ENCODE measurements around the gene LMBRD2. TPM values are rescaled to one million over a fixed set of nuclear protein-coding genes. Genes with fewer than 3 reads are reported as not detected.

The LMBRD2 gene
- polyA plus RNA-seq, 4 donors = 1.6 to 23.5 (median 3.5) TPM

GRCh38 chr5:36156619-36157018 lies 4.9 kb upstream of the LMBRD2 start:
- Histone ChIP-seq H3K9me3 (ENCODE audit: control insufficient read depth in 2 of 2, insufficient read depth in 1 of 2, low read depth in 1 of 2, low read length in 1 of 2) (peaks cover 0 to 9% of the 10 kb centered on the region in 2 donors), H3K4me1 (ENCODE audit: control insufficient read depth in 3 of 3, insufficient read depth in 2 of 3, low read depth in 1 of 3, low read length in 2 of 3) (peaks cover 4 to 70% (median 7%) of the 10 kb centered on the region in 3 donors), H3K27me3 (ENCODE audit: control insufficient read depth in 3 of 3, insufficient read depth in 3 of 3, low read length in 3 of 3) (no peaks in the 10 kb centered on the region), H3K27ac (ENCODE audit: low read depth in 1 of 3, low read length in 2 of 3) (peak overlapping the region in 1 of 3 donors; percentile 69), H3K36me3 (ENCODE audit: control insufficient read depth in 3 of 3, insufficient read depth in 2 of 3, low read depth in 1 of 3, low read length in 3 of 3) (peaks cover 0 to 24% (median 4%) of the 10 kb centered on the region in 3 donors), H3K4me3 (ENCODE audit: low read depth in 1 of 3, low read length in 3 of 3) (no peak overlapping the region)
- WGBS, 3 donors = 68 to 89% (median 83%) methylated on average over 1 of the region's 1 CpG
- DNase-seq (no peak), FAIRE-seq (no peak)

DNA sequence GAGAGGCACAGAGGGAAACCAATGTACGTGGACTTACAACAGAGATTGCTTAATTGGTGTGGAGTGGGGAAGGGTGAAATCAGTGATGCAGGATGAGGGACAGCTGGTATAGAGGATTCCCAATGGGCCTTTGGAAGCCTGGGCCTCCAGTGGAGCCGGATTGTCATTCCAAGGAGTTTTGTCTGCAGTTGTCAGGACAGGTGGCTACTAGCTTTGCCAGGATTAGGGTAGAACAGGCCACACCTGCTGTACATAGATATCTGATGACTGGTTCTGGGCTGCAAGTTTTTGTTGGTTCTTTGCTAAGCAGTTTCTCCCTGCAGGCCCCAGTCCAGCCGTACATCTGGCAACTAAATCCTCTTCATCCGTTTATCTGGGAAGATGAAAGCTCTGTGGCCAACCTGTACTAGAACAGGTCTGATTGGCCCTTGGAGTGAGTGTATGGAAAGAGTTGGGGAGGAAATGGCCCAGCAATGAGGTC lies 4.5 kb upstream of the LMBRD2 start:
- Histone ChIP-seq H3K27ac (ENCODE audit: low read depth in 1 of 3, low read length in 2 of 3) (peak overlapping the region in 1 of 3 donors; percentile 69), H3K4me3 (ENCODE audit: low read depth in 1 of 3, low read length in 3 of 3) (no peak overlapping the region), H3K27me3 (ENCODE audit: control insufficient read depth in 3 of 3, insufficient read depth in 3 of 3, low read length in 3 of 3) (no peaks in the 10 kb centered on the region), H3K4me1 (ENCODE audit: control insufficient read depth in 3 of 3, insufficient read depth in 2 of 3, low read depth in 1 of 3, low read length in 2 of 3) (peaks cover 4 to 69% (median 7%) of the 10 kb centered on the region in 3 donors), H3K36me3 (ENCODE audit: control insufficient read depth in 3 of 3, insufficient read depth in 2 of 3, low read depth in 1 of 3, low read length in 3 of 3) (peaks cover 0 to 24% (median 4%) of the 10 kb centered on the region in 3 donors), H3K9me3 (ENCODE audit: control insufficient read depth in 2 of 2, insufficient read depth in 1 of 2, low read depth in 1 of 2, low read length in 1 of 2) (peaks cover 0 to 9% of the 10 kb centered on the region in 2 donors)
- no peak for FAIRE-seq
- 47 to 67% (median 62%) methylated on average over 4 of the region's 4 CpGs for WGBS, 3 donors
- DNase-seq = peak; percentile 6 to 55

- DNase-seq (no peak), FAIRE-seq (no peak)
- peaks cover 0 to 19% (median 4%) of the 10 kb centered on the region in 3 donors for H3K36me3 ChIP-seq (ENCODE audit: control insufficient read depth in 3 of 3, insufficient read depth in 2 of 3, low read depth in 1 of 3, low read length in 3 of 3)
- peaks cover 2 to 63% (median 8%) of the 10 kb centered on the region in 3 donors for H3K4me1 ChIP-seq (ENCODE audit: control insufficient read depth in 3 of 3, insufficient read depth in 2 of 3, low read depth in 1 of 3, low read length in 2 of 3)
- no peaks in the 10 kb centered on the region for H3K27me3 ChIP-seq (ENCODE audit: control insufficient read depth in 3 of 3, insufficient read depth in 3 of 3, low read length in 3 of 3)
- H3K27ac ChIP-seq (ENCODE audit: low read depth in 1 of 3, low read length in 2 of 3) = peak overlapping the region in 1 of 3 donors; percentile 69
- 90 to 97% (median 95%) methylated on average over 7 of the region's 7 CpGs for WGBS, 3 donors
- no peak overlapping the region for H3K4me3 ChIP-seq (ENCODE audit: low read depth in 1 of 3, low read length in 3 of 3)
- peaks cover 0 to 9% of the 10 kb centered on the region in 2 donors for H3K9me3 ChIP-seq (ENCODE audit: control insufficient read depth in 2 of 2, insufficient read depth in 1 of 2, low read depth in 1 of 2, low read length in 1 of 2)
These were observed 3.6 kb upstream of the LMBRD2 start for GRCh38 chr5:36155291-36155690.

GRCh38 chr5:36153726-36154125 lies 2.0 kb upstream of the LMBRD2 start:
- Histone ChIP-seq H3K27ac (ENCODE audit: low read depth in 1 of 3, low read length in 2 of 3) (peak overlapping the region in 1 of 3 donors; percentile 73), H3K36me3 (ENCODE audit: control insufficient read depth in 3 of 3, insufficient read depth in 2 of 3, low read depth in 1 of 3, low read length in 3 of 3) (peaks cover 0 to 16% (median 4%) of the 10 kb centered on the region in 3 donors), H3K9me3 (ENCODE audit: control insufficient read depth in 2 of 2, insufficient read depth in 1 of 2, low read depth in 1 of 2, low read length in 1 of 2) (peaks cover 0 to 9% of the 10 kb centered on the region in 2 donors), H3K4me1 (ENCODE audit: control insufficient read depth in 3 of 3, insufficient read depth in 2 of 3, low read depth in 1 of 3, low read length in 2 of 3) (peaks cover 2 to 55% (median 8%) of the 10 kb centered on the region in 3 donors), H3K4me3 (ENCODE audit: low read depth in 1 of 3, low read length in 3 of 3) (peak overlapping the region in 1 of 3 donors; percentile 77), H3K27me3 (ENCODE audit: control insufficient read depth in 3 of 3, insufficient read depth in 3 of 3, low read length in 3 of 3) (no peaks in the 10 kb centered on the region)
- FAIRE-seq = no peak
- WGBS, 3 donors = 66 to 85% (median 80%) methylated on average over 4 of the region's 4 CpGs
- DNase-seq = peak in 1 of 2 donors; percentile 61

GRCh38 chr5:36153298-36153677 lies 1.6 kb upstream of the LMBRD2 start:
- DNase-seq (no peak), FAIRE-seq (no peak)
- 71 to 79% (median 73%) methylated on average over 7 of the region's 7 CpGs for WGBS, 3 donors
- peak overlapping the region in 1 of 3 donors; percentile 77 for H3K4me3 ChIP-seq (ENCODE audit: low read depth in 1 of 3, low read length in 3 of 3)
- no peaks in the 10 kb centered on the region for H3K27me3 ChIP-seq (ENCODE audit: control insufficient read depth in 3 of 3, insufficient read depth in 3 of 3, low read length in 3 of 3)
- H3K4me1 ChIP-seq (ENCODE audit: control insufficient read depth in 3 of 3, insufficient read depth in 2 of 3, low read depth in 1 of 3, low read length in 2 of 3) = peaks cover 2 to 51% (median 8%) of the 10 kb centered on the region in 3 donors
- peak overlapping the region in 1 of 3 donors; percentile 73 for H3K27ac ChIP-seq (ENCODE audit: low read depth in 1 of 3, low read length in 2 of 3)
- peaks cover 0 to 16% (median 4%) of the 10 kb centered on the region in 3 donors for H3K36me3 ChIP-seq (ENCODE audit: control insufficient read depth in 3 of 3, insufficient read depth in 2 of 3, low read depth in 1 of 3, low read length in 3 of 3)
- H3K9me3 ChIP-seq (ENCODE audit: control insufficient read depth in 2 of 2, insufficient read depth in 1 of 2, low read depth in 1 of 2, low read length in 1 of 2) = peaks cover 0 to 9% of the 10 kb centered on the region in 2 donors

DNA sequence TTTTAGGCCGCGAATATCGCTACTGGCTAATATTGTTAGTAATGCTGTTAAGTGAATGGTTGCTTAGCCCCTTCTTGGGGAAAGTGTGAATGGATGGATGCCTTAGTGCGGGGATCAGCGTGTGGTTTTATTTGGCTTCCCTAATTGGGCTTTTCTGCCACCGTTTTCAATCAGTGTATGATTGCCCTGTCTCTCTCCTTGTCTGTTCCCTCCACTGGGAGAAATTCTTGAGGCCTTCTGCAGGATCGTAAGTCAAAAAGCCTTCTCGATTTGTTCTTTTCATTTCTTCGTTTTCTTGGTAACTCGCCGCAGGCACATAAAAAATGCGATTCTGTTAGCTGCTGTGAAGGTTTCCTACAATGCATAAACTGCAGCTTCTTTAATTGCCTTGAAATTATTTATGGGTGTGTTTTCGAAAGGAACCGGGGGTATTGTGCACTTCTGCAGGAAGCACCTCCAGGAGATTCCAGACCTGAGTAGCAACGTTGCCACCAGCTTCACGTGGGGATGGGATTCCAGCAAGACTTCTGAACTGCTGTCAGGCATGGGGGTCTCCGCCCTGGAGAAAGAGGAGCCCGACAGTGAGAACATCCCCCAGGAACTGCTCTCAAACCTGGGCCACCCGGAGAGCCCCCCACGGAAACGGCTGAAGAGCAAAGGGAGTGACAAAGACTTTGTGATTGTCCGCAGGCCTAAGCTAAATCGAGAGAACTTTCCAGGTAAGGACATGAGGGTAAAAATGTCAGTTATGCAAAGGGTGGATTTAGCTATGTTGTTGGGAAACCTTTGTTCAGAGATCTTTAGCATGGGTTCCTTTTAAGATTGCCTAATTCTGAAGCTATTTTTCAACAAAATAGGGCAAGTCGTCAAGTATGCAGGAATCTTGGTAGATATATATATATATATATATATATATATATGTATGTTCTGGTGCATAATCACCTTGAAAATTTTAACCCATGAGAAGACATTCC lies 924 bp upstream of the LMBRD2 start:
- H3K4me1 ChIP-seq (ENCODE audit: control insufficient read depth in 3 of 3, insufficient read depth in 2 of 3, low read depth in 1 of 3, low read length in 2 of 3) = peaks cover 2 to 45% (median 8%) of the 10 kb centered on the region in 3 donors
- no peaks in the 10 kb centered on the region for H3K27me3 ChIP-seq (ENCODE audit: control insufficient read depth in 3 of 3, insufficient read depth in 3 of 3, low read length in 3 of 3)
- DNase-seq (peak; percentile 14 to 46), FAIRE-seq (no peak)
- H3K9me3 ChIP-seq (ENCODE audit: control insufficient read depth in 2 of 2, insufficient read depth in 1 of 2, low read depth in 1 of 2, low read length in 1 of 2) = peaks cover 0 to 9% of the 10 kb centered on the region in 2 donors
- 3 to 5% (median 4%) methylated on average over 24 of the region's 24 CpGs for WGBS, 3 donors
- peak overlapping the region; percentile 74 to 84 (median 77) for H3K4me3 ChIP-seq (ENCODE audit: low read depth in 1 of 3, low read length in 3 of 3)
- peaks cover 0 to 16% (median 4%) of the 10 kb centered on the region in 3 donors for H3K36me3 ChIP-seq (ENCODE audit: control insufficient read depth in 3 of 3, insufficient read depth in 2 of 3, low read depth in 1 of 3, low read length in 3 of 3)
- H3K27ac ChIP-seq (ENCODE audit: low read depth in 1 of 3, low read length in 2 of 3) = peak overlapping the region in 1 of 3 donors; percentile 73

DNA sequence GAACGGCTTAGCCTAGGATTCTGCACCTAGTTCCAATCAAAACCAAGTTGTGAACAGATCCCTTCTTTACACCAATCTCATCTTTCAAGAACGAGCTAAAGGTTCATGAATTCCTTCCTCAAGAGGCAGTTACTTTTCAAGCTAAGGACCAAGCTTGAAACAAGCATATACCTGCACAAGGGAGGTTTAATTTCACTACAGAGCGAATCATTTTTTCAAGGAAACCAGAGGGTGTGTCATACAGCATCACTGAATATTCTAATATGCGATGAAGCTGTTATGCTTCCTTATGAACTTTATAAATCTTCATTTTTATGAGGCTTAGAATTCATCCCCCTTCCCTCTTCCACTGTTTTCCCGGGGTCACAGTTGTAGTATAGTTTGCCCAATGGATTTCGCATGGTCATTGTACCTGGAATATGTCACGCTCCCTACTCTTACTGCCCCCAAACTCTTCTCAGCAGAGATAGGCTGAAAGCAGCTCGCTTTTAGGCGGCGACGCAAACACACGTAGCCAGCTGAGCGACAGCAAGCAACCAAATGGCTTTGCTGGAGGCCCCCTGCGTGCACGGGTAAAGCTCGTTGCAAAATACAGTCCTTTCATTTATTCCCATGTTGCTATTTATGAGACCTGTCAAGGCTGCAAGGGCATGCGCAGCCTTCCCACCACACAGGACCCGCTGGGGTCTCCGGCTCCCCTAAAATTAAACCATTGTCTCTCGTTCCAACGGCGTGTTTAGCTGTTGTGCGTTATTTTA lies 832 bp downstream of the LMBRD2 start:
- Histone ChIP-seq H3K9me3 (ENCODE audit: control insufficient read depth in 2 of 2, insufficient read depth in 1 of 2, low read depth in 1 of 2, low read length in 1 of 2) (peaks cover 0 to 9% of the 10 kb centered on the region in 2 donors), H3K4me3 (ENCODE audit: low read depth in 1 of 3, low read length in 3 of 3) (peak overlapping the region; percentile 77 to 98 (median 84)), H3K4me1 (ENCODE audit: control insufficient read depth in 3 of 3, insufficient read depth in 2 of 3, low read depth in 1 of 3, low read length in 2 of 3) (peaks cover 2 to 38% (median 8%) of the 10 kb centered on the region in 3 donors), H3K27ac (ENCODE audit: low read depth in 1 of 3, low read length in 2 of 3) (peak overlapping the region; percentile 79 to 95 (median 81)), H3K36me3 (ENCODE audit: control insufficient read depth in 3 of 3, insufficient read depth in 2 of 3, low read depth in 1 of 3, low read length in 3 of 3) (peaks cover 0 to 12% (median 4%) of the 10 kb centered on the region in 3 donors), H3K27me3 (ENCODE audit: control insufficient read depth in 3 of 3, insufficient read depth in 3 of 3, low read length in 3 of 3) (no peaks in the 10 kb centered on the region)
- FAIRE-seq (no peak), DNase-seq (peak; percentile 33 to 65)
- WGBS, 3 donors = 2 to 3% (median 3%) methylated on average over 23 of the region's 23 CpGs

GRCh38 chr5:36147681-36148080 lies 4.0 kb downstream of the LMBRD2 start:
- H3K4me1 ChIP-seq (ENCODE audit: control insufficient read depth in 3 of 3, insufficient read depth in 2 of 3, low read depth in 1 of 3, low read length in 2 of 3) = peaks cover 0 to 12% (median 3%) of the 10 kb centered on the region in 3 donors
- no peaks in the 10 kb centered on the region for H3K9me3 ChIP-seq (ENCODE audit: control insufficient read depth in 2 of 2, insufficient read depth in 1 of 2, low read depth in 1 of 2, low read length in 1 of 2)
- H3K27me3 ChIP-seq (ENCODE audit: control insufficient read depth in 3 of 3, insufficient read depth in 3 of 3, low read length in 3 of 3) = no peaks in the 10 kb centered on the region
- no peak for FAIRE-seq
- 75 to 89% (median 87%) methylated on average over 2 of the region's 2 CpGs for WGBS, 3 donors
- no peak overlapping the region for H3K4me3 ChIP-seq (ENCODE audit: low read depth in 1 of 3, low read length in 3 of 3)
- H3K27ac ChIP-seq (ENCODE audit: low read depth in 1 of 3, low read length in 2 of 3) = no peak overlapping the region
- no peak for DNase-seq
- H3K36me3 ChIP-seq (ENCODE audit: control insufficient read depth in 3 of 3, insufficient read depth in 2 of 3, low read depth in 1 of 3, low read length in 3 of 3) = peaks cover 0 to 2% (median 0%) of the 10 kb centered on the region in 3 donors
